Measurements from ENCODE around the gene SCD.

DNA sequence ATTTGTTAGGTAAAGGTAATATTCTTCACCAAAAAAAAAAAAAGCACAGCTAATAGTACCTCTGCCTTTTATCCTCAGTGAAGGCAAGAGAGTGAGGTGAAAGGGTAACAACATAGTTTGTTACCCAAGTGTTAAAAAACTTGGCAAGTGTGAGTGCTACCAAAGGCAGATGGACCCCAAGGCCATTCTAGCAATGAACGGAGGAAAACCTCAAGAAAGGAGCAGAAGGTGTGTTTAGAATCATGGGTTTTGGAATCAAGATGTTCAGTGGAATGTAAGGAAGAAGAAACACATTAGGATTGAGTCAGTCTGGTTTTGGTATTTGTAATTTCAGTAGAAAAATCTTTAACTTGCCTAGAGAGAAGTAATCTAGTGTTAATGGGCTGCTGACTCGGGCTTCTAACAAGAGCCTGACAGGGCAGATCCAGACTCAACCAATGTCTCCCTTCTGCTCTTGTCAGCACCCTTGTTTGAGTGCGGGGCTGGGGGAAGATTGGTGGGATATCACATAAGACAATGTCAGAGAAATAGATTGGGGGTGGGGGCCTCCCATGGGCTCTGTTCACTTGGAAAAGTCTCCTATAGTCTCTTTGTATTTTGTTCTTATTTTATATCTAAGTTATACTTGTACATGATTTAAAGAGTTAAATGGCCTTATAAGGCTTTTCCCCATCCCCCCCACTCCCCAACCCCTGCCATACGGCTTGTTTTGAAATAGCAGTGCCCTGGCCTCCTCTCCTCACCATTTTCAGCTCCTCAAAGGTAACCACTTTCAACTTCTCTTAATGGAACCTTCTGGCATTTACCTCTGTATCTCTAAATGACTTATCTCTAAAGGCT lies 44.4 kb downstream of the SCD start:
- TF ChIP-seq EZH2 (IDR thresholded peaks at IDR 0.05; ENCODE audit: borderline replicate concordance, insufficient read depth, low read depth, low read length, poor library complexity, severe bottlenecking) (no peak), CTCF (IDR thresholded peaks at IDR 0.05) (no peak)

Measured in B cell (primary cell).